A673 (cell line): ENCODE data around the gene ABHD1. TPM values are rescaled to one million over a fixed set of nuclear protein-coding genes. Genes with fewer than 3 reads are reported as not detected.

Experiments used
- BruUV-seq: library from RNA; stranded (reverse); fragments of 400-500 nt; replicated peaks from 2 replicates; lab custom pipeline; 2021; lab: Mats Ljungman, UMichigan
- CTCF ChIA-PET: fragments of 300-600 bp; sonication (Branson Sonifier 250); formaldehyde crosslinking; loops from one replicate; lab custom pipeline; 2022; ENCODE audit warnings: antibody characterized with exemption; lab: Charles Lee
- POLR2A ChIA-PET: fragments of 300-600 bp; sonication (Branson Sonifier 250); formaldehyde crosslinking; loops from one replicate; lab custom pipeline; 2022; ENCODE audit warnings: antibody characterized with exemption; ENCODE audit not compliant: low non-redundant PET; lab: Charles Lee
- DNase-seq: peaks from one replicate; pipeline ENCODE4 v3.0.0-alpha.2; 2015; ENCODE audit warnings: low spot score
- H3K27ac ChIP-seq: fragments of 200-600 bp; sonication (generic); 2 replicates; pipeline ENCODE4 v1.5.1; 2016; ENCODE audit warnings: mixed run types, low read depth, mild to moderate bottlenecking, mixed read lengths, antibody characterized with exemption, low read length; ENCODE audit not compliant: poor library complexity, severe bottlenecking
- H3K27me3 ChIP-seq: fragments of 200-600 bp; sonication (generic); replicated peaks from 2 replicates; pipeline ENCODE4 v1.6.1; 2017; ENCODE audit warnings: mixed run types, low read depth, mild to moderate bottlenecking, mixed read lengths, antibody characterized with exemption, low read length; ENCODE audit not compliant: insufficient read depth, poor library complexity
- H3K36me3 ChIP-seq: fragments of 200-600 bp; sonication (generic); 2 replicates; pipeline ENCODE4 v1.6.1; 2016; ENCODE audit warnings: mixed run types, mild to moderate bottlenecking, mixed read lengths, antibody characterized with exemption, low read length; ENCODE audit not compliant: insufficient read depth, poor library complexity, severe bottlenecking
- H3K4me1 ChIP-seq: fragments of 200-600 bp; sonication (generic); 2 replicates; pipeline ENCODE4 v1.6.1; 2017; ENCODE audit warnings: mixed run types, mild to moderate bottlenecking, mixed read lengths, antibody characterized with exemption, low read length; ENCODE audit not compliant: insufficient read depth, poor library complexity, severe bottlenecking
- H3K4me3 ChIP-seq: fragments of 200-600 bp; sonication (generic); 2 replicates; pipeline ENCODE4 v1.5.1; 2016; ENCODE audit warnings: low read depth, mixed run types, mild to moderate bottlenecking, mixed read lengths, low read length; ENCODE audit not compliant: poor library complexity, severe bottlenecking
- H3K9me3 ChIP-seq: fragments of 200-600 bp; sonication (generic); 2 replicates; pipeline ENCODE4 v1.6.1; 2016; ENCODE audit warnings: mixed run types, low read depth, mild to moderate bottlenecking, mixed read lengths, antibody characterized with exemption, low read length; ENCODE audit not compliant: poor library complexity, severe bottlenecking
- CTCF ChIP-seq: fragments of 300-800, 200-600 bp; sonication (generic); conservative IDR thresholded peaks from 2 replicates; pipeline ENCODE4 v1.5.1; 2017; ENCODE audit warnings: low read depth, mild to moderate bottlenecking, antibody characterized with exemption, low read length, moderate library complexity, mixed read lengths
- EZH2 ChIP-seq: fragments of 200-600 bp; sonication (generic); IDR thresholded peaks from 2 replicates; pipeline ENCODE4 v1.6.1; 2017; ENCODE audit warnings: borderline replicate concordance, low read depth, mild to moderate bottlenecking, mixed read lengths, antibody characterized with exemption, low read length; ENCODE audit not compliant: poor library complexity, severe bottlenecking
- intact Hi-C: fragments of 100-400 bp; cut with micrococcal nuclease; formaldehyde crosslinking; loops from one replicate; pipeline ENCODE4 v1.10.0; 2022; ENCODE audit not compliant: unreplicated experiment
- total RNA-seq: library from RNA; stranded (reverse); gene quantifications from 2 replicates; pipeline ENCODE4 v1.2.3, GENCODE V29; 2021

Gene ABHD1
- total RNA-seq, 1 experiment from 2014 or later, result not detected

GRCh38 chr2:27150639-27151230 is 27.1 kb downstream of the ABHD1 start:
- ChIA-PET POLR2A (no interaction called here), CTCF (interaction anchor here (0.8 to 1.9 kb wide), 2 partner anchors 19 to 129 kb away, joined by 3 to 6 read pairs; no protein-coding TSS in a partner anchor)
- H3K9me3 ChIP-seq, result no peaks in the 10 kb centered on the region
- BruUV-seq, result no TSS peak
- H3K27ac ChIP-seq, result no peak overlapping the region
- H3K36me3 ChIP-seq, result no peaks in the 10 kb centered on the region
- no peak for DNase-seq
- TF ChIP-seq CTCF, result no peak
- no peak for TF ChIP-seq EZH2
- no peaks in the 10 kb centered on the region for H3K4me1 ChIP-seq
- intact Hi-C loops, result no loop called here
- no peak overlapping the region for H3K4me3 ChIP-seq
- H3K27me3 ChIP-seq, result no peaks in the 10 kb centered on the region

GRCh38 chr2:27152102-27152795 is 28.6 kb downstream of the ABHD1 start:
- ChIA-PET CTCF (interaction anchor here (1.1 to 1.9 kb wide), 2 partner anchors 18 kb away, joined by 3 to 6 read pairs; no protein-coding TSS in a partner anchor), POLR2A (no interaction called here)
- no peaks in the 10 kb centered on the region for H3K36me3 ChIP-seq
- no peaks in the 10 kb centered on the region for H3K27me3 ChIP-seq
- no peak overlapping the region for H3K4me3 ChIP-seq
- H3K27ac ChIP-seq, result no peak overlapping the region
- no TSS peak for BruUV-seq
- TF ChIP-seq CTCF, result no peak
- TF ChIP-seq EZH2, result no peak
- no peaks in the 10 kb centered on the region for H3K4me1 ChIP-seq
- H3K9me3 ChIP-seq, result no peaks in the 10 kb centered on the region
- DNase-seq, result no peak
- intact Hi-C loops, result loop anchor here (2.0 kb wide), 1 partner anchor 33 kb away; the partner anchor contains the start of gene CGREF1

- Histone ChIP-seq H3K27me3 (no peaks in the 10 kb centered on the region), H3K4me1 (no peaks in the 10 kb centered on the region), H3K36me3 (no peaks in the 10 kb centered on the region), H3K27ac (no peak overlapping the region), H3K4me3 (no peak overlapping the region), H3K9me3 (no peaks in the 10 kb centered on the region)
- no peak for DNase-seq
- ChIA-PET POLR2A (no interaction called here), CTCF (interaction anchor here (1.1 kb wide), 1 partner anchor 17 kb away, joined by 3 read pairs; no protein-coding TSS in a partner anchor)
- BruUV-seq, result no TSS peak
- no peak for TF ChIP-seq CTCF
- TF ChIP-seq EZH2, result no peak
- intact Hi-C loops, result loop anchor here (2.0 kb wide), 1 partner anchor 34 kb away; the partner anchor contains the start of gene CGREF1
These were observed 29.3 kb downstream of the ABHD1 start for GRCh38 chr2:27152796-27153464.
